ACHN (cell line): Measurements from ENCODE around the gene CD81.
A peak's percentile ranks its signal among the peaks of the same experiment; 100 is the strongest.

Experiments used
- DNase-seq: peaks from one replicate; pipeline ENCODE4 v3.0.0-alpha.2; 2015
- in situ Hi-C: cut with HindIII; loops from 2 replicates; pipeline ENCODE4 v1.10.0; 2017; ENCODE audit warnings: low sequenced_read_pairs, low pct_ligation_motif_present, low pct_unique_long_range_greater_than_20kb

CD81 gene

DNA sequence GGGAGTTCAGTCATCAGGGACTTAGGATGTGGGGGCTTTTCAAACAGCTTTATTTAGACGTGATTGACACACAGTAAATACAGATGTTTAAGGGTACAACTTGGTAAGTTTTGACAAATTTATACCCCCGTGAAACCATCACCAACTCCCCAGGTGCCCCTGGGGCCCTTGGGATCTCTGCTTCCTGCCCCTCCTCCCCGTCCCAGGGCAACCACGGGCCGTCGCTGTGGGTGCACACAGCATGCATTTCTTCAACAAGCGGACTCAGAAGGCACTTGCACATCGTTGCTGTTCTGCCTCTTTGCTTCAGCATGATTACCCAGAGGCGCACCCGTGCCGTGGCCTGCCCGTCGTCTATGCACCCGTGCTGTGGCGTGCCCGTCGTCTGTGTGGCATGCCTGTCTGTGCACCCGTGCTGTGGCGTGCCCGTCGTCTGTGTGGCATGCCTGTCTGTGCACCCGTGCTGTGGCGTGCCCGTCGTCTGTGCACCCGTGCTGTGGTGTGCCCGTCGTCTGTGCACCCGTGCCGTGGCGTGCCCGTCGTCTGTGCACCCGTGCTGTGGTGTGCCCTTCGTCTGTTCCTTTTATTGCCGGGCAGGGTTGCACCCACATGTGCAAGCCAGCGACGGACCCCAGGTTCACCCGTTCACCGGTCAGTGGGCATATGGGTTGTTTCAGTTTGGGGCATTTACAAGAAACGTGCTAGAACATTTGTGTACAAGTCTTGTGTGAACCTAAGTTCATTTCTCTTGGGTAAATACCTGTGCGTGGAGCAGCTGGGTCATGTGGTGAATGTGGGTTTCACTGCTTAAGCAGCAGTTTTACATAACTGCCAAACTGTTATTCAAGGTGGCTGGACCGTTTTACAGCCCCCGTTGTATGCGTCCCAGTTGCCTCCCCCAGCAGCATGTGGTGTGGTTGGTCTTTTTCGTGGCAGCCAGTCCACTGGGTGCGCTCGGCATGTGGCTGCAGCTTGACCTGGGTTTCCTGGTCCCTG is 8.3 kb downstream of the CD81 start:
- no peak for DNase-seq
- in situ Hi-C loops: no loop called here

DNA sequence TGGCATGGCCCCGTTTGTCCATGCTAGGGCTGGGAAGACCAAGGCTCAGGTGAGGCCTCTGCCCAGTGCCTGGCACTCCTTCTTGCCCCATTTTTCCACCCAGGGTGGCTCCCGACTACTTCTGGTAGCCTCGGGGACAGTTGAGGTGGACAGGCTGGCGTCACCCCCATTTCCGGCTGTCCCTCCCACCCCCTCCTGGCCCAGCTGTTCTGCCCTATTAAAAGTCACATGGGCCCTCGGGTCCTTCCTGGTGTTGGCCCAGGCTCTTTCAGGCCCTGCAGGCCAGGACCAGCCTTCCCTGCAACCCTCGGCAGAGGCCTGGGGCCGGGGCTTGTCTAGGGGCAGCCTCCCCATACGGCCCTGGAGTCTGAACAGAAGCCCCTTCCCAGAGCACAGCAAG is 9.5 kb downstream of the CD81 start:
- in situ Hi-C loops: no loop called here
- no peak for DNase-seq

DNA sequence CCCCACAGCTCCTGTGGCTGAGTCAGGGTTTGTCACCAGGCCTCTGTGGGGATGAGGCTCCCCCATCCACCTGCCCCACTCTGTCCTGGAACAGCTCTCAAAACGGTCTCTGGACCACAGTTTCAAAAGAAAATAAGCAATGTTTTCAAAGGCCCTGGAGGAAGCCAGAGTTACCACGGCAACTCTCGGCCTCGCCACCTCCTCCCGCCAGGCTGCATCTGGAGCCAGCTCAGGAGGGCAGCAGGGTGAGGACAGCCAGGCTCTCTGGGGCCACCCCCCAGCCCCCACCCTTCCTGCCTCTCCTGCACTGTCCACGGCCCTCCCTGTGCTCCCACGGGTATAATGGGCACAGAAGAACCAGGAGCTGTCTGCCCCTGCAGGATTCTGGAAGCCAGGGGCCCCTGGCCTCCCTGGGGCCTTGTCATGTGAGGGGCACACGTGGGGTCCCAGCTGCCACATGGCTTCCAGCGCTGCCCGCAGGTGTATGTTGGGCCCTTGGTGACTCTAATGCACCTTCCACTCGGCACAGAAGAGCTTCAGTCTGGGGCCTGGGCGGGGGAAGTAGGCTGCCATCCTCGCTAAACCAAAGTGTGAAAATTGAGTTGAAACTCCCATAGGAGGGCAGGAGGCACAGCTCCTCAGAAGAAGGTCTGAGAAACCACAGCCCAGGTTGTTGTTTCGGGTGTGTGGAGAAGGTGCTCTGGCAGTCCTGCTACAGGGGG is 10.3 kb downstream of the CD81 start:
- in situ Hi-C loops: no loop called here
- DNase-seq: no peak

DNA sequence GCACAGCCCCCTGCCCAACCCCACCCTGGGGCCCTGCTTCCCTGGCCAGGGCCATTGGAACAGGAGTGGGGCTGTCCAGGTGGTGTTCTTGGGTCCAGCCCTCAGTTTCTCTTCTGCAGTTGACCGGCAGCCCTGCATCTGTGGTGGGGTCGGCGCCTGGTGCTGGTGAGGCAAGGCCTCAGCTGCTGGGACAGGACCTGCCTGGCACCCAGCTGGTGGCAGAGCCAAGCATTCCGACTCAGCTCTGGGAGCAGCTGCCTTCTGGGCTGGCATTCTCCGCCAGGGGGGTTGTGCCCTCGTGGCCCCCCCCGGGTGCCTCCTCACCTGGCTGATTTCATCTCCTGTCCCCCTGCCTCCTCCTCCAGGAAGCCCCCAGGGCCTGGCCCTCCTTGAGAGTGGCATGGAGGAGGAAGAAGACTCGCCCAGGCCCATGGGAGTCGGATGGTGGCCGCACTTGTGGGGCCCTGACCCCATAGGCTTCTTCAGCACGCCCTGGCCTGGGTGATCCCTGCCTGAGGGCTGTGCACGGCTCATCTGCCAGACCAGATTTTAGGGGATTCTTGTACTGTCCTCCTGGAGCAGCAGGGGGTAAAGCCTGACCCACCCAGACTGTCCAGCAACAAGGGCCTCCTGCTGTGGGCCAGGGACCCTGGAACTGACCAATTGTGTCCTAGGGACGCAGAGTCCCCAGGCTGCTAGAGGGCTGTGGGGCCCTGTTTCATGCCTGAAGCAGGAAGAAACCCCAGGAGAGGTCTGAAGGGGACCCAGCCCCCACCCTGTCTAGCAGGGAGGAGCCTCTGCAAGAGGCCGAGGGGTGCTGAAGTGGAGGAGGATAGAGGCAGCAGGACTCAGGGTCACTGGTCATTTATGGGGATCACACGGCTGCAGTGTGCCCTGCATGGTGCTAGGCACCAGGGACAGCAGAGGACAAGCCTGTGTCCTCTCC is 11.6 kb downstream of the CD81 start:
- in situ Hi-C loops: no loop called here

DNA sequence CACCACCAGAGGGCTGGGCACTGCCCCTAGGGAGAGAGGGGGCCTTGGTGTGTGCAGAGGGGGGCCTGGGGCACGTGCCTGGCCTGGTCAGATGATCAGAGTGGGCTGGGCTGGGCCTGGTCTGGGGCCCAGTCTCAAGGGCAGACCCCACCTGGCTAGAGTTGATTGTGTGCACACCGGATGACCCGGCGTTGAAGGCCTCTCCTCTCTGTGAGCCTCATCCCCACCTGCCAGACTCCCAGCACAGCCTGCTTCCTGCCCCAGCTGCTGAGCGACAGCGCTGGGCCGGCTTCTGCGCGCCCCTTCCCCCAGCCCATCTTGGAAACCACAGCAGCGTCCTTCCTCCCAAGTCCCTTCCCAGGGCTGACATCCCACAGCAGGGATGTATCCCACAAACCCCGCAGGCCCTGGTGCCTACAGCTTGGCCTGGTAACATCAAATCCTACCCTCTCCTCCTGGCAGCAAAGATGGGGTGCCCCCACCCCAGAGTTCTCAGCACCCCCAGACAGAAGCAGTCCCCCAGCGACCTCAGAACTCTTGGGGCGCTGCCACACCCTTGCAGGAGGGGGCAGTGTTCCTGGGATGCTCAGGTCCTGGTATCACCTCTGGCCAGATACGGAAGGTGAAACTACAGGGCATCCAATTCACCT is 12.4 kb downstream of the CD81 start:
- DNase-seq: no peak
- in situ Hi-C loops: no loop called here

More for the DNA sequence above, 11.6 kb downstream of the CD81 start:
- DNase-seq: no peak

DNA sequence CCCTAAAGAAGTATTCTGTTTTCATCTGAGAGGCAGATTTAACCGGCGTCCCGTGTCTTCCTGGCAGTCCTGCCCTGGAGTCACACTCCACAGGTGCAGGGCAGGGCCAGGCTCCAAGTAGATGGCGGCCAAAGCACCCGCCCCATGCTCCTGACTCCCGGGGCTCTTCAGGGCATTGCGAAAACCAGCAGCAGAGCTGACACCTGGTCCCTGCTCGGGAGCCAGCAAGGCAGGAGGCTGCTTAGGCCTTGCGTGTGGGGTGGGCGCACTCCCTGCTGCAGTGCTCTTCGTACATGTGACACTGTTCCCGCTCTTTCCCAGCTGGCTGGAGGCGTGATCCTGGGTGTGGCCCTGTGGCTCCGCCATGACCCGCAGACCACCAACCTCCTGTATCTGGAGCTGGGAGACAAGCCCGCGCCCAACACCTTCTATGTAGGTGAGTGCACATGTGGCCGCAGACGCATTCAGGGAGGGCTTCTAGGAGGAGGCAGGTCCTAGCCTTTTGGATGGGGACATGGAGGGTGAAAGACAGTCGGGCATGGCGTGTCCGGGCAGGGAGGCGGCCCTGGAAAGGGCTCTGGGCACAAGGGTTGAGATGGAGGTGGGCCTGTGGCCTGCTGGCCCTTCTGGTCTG is 13.1 kb downstream of the CD81 start:
- DNase-seq: no peak
- in situ Hi-C loops: no loop called here

DNA sequence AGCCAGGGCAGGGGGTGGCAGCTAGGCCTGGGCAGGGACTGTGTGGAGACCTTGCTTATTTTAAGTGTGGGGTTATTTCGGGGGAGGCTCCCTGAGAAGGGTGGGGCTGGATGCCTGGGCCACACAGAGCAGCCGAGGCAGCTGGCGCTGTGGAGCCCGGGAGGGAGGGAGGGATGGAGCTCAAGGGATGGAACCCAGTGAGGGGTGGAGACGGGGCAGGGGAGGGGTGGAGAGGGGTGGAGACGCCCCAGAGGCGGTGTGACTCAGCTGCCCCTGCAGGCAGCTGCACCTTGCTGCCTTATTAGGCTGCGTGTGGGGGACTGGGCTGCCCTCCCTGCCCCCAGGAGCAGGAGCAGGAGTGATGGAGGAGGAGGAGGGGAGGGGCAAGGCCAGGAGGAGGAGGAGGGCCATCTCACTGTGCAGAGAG is 13.6 kb downstream of the CD81 start:
- DNase-seq: peak; percentile 56
- in situ Hi-C loops: no loop called here

DNA sequence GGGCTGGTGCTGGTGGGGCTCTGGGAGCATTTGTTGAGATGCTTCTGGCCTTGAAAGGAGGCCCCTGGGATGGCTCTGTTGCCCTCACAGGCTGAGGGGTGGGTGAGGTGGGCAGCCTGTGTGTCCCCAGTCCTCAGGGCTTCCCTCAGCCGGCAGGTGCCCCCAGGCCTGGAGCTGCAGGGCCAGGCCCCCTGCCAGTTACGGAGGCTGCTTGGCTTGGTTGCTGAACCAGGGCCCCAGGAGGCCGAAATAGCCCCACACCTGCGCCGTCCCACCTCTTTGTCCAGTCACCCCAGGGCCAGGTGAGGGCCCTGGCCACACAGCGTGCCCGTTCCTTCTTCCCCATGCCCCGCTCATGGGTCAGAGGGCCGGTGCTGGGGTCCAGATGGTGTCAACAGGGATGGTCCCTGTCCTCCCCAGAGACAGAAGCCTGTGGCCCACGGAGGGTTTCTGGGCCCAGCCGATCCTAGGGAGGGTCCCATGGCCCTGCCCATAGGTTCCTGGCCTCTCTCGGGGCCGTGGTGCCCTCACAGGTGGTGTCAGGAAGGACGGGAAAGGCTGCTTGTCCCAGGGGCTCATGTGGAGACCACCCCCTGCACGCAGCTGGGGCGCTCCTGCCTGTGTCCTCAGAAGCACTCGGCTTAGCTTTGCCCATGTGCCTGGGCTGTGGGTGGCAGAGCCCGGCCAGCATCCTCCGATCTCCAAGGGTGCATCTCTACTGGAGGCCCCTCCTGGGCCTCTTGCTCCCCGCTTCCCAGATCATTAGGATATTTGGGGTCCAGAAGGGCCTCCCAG is 14.3 kb downstream of the CD81 start:
- in situ Hi-C loops: no loop called here
- no peak for DNase-seq

DNA sequence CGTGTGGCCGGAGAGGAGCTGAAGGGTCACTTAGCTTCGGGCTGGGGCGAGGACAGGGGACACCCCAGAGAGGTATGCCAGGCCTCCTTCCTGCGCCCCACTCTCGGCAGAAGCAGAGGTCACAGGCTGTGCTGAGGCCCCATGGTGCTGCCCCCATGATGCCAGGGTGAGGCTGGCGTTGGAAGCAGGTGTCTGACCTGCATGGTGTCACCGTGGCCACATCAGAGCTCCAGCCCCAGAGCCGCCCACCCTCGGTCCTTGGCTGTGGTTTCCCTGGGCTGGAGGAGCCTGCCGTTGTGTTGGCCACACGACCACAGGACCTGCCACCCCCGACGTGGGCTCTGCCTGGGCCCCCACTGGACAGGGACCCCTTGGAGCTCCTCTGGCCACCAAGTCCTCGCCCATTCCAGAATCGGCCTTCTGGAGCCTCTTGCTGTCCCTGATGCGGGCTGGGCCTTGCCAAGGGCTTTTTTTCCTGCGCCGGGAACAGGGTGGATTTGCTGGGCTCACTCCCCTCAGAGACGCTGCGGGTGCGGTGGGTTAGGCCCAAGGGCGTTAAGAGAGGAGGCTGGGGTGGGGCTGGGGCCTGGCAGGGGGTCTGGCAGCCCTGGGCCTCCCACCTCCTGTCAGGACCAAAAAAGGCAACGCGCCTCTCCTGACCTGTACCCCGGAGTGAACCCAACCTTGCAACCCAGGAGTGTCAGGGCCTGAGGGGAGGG is 15.3 kb downstream of the CD81 start:
- in situ Hi-C loops: no loop called here
- DNase-seq: no peak

DNA sequence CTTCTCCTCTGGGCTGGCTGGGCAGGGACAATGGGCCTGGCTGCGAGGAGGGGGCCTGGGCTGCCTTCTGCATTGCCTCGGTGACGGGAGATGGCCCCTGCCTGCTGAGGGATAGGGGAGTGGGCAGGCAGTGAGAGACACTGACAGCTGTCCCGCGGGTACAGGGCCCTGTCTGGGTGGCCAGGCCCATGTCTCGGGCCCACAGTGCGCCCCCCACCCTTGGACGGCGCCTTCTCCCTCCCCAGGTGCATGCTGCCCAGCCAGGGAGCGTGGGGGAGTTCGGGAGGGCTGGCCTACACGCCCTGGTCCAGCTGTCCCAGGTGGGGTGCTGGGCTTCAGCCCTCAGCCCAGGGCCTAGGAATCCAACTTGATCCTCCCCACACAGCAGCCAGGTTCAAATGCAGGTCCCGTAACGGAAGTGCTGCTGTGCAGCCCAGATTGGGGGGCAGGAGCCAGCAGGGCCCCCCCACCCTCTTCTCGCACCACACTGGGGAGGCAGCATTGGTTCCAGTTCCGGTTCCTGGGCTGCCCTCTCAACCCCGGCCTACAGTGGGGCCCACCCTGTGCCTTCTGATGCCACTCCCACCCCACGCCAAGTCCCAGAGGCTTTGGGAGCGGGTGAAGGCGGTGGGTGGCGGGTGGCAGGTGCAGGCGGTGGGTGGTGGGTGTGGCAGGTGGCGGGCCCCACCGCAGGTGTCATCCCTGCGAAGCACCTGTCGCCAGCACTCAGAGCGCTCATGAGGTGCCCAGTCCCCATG is 16.2 kb downstream of the CD81 start:
- in situ Hi-C loops: no loop called here

DNA sequence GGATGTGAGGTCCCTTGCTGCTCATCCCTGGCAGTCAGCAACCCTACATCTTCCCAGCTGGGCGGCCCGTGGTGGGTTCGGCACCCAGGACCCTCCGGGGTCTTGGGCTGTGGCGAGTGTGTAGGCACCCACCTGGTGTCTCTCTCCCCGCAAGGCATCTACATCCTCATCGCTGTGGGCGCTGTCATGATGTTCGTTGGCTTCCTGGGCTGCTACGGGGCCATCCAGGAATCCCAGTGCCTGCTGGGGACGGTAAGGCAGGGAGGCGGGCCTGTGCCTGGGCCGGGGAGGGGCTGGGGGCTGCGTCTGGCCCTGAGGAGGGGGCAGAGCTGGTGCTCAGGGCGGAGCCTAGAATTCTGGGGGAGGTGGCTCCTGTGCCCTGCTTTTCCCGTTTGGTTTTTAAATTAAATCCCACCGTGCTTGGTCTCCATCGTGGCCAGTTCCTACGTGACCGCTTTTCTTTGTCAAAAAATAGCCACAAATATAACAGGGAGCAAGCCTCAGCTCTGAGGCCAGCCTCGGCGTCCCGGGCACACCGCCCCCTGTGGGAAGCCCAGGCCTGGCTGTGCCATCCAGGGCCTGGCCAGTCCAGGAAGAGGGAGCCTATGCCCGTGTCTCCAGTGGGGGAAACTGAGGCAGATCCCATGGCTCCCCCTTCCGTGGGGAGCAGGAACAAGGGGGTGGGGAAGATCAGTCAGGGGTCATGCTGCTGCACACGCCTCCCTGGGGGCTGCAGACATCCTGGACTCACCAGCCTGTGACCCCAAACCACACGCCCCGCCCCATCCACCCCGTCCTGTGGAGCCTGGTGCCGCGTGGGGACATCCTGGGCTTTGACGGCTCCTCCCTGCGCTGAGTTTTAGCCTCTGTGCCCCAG is 17.1 kb downstream of the CD81 start:
- in situ Hi-C loops: no loop called here
- DNase-seq: no peak

More for the DNA sequence above, 16.2 kb downstream of the CD81 start:
- DNase-seq: no peak

DNA sequence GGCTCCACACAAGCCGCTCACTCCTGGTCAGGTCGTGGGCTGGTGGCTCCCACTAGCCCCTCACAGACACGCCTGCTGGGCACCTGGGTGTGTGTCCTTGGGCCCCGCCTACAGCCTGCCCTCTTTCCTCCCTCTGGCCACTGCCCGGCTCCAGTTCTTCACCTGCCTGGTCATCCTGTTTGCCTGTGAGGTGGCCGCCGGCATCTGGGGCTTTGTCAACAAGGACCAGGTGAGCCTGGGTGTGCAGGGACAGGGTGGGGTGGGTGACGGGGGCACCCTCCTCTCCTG is 17.7 kb downstream of the CD81 start:
- in situ Hi-C loops: no loop called here
- DNase-seq: no peak

DNA sequence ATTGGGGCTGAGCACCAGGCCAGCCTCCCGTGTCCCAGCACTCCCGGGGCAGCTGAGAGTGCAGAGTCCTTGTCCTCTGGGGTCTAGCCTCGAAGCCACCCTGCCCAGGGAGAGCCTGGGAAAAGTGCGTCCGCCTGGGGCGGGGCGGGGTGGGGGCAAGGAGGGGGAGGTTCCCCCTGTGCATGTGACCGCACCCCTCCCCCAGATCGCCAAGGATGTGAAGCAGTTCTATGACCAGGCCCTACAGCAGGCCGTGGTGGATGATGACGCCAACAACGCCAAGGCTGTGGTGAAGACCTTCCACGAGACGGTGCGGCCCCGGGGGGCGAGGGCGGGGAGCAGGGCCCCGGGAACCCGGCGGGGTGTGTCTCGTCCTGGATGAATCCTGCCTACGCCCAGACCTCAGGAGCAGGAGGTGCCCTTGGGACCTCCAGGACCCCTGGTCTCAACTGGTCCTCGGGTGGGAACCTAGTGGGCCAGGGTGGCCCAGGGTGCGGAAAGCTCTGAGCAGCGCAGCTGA is 18.2 kb downstream of the CD81 start:
- in situ Hi-C loops: no loop called here

DNA sequence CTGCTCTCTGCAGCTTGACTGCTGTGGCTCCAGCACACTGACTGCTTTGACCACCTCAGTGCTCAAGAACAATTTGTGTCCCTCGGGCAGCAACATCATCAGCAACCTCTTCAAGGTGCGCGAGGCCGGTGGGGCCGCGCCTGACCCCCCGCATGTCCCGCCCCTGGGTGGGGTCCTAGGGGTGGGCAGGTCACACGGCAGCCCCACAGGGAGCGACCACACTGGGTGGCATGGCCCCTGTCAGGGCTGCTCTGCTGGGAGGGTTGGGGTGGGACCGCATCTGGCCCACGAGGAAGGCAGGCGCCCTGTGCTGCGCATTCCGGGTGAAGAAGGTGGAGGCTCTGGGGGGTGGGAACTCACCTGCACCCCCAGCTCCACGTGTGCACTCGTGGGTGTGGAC is 18.7 kb downstream of the CD81 start:
- in situ Hi-C loops: no loop called here
- DNase-seq: no peak

More for the DNA sequence above, 18.2 kb downstream of the CD81 start:
- DNase-seq: no peak

DNA sequence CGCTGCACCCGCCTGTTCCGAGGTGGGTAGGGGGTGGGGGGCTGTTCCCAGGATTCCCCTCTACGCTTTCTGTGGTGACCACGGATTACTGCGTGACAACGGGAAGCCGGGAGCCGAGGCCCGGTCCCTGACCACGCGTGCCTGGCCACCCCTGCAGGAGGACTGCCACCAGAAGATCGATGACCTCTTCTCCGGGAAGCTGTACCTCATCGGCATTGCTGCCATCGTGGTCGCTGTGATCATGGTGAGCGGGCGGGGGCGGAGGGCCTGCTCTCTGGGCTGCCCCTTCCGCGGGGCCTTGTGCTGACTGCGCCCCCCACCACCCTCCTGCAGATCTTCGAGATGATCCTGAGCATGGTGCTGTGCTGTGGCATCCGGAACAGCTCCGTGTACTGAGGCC is 19.4 kb downstream of the CD81 start:
- in situ Hi-C loops: no loop called here
- no peak for DNase-seq
